HG03378 (cell line): ENCODE data around the gene PHC2.

Source experiments
- ATAC-seq: cut with Tn5 transposase; IDR thresholded peaks from one replicate; pipeline ENCODE4 v1.9.1; 2021; ENCODE audit warnings: mild to moderate bottlenecking, moderate library complexity; ENCODE audit not compliant: unreplicated experiment

PHC2 gene

GRCh38 chr1:33276573-33277298, 154.2 kb downstream of the PHC2 start:
- no peak for ATAC-seq

- ATAC-seq: no peak
Observed at GRCh38 chr1:33275706-33276572, 155.0 kb downstream of the PHC2 start.

- ATAC-seq: no peak
Observed at GRCh38 chr1:33275195-33275594, 155.7 kb downstream of the PHC2 start.

DNA sequence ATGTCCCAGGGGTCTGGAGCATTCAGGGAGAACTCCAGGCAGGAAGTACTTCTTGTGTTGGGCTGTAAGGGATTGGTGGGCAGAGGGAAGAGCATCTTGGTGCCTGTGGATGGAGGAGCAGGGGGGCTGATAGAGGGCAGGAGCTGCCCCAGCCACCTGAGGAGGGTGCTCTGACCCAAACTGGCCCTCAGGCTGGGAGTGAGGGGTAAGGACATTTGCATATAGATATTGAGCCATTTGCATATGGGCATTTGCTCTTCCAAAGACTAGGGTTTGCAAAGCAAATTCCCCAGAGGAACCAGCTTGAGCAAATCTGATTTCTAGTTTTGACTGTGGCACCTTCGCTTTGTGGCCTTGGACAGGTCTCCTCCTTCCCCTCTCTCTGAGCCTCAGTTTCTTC, 156.4 kb downstream of the PHC2 start:
- ATAC-seq: no peak

DNA sequence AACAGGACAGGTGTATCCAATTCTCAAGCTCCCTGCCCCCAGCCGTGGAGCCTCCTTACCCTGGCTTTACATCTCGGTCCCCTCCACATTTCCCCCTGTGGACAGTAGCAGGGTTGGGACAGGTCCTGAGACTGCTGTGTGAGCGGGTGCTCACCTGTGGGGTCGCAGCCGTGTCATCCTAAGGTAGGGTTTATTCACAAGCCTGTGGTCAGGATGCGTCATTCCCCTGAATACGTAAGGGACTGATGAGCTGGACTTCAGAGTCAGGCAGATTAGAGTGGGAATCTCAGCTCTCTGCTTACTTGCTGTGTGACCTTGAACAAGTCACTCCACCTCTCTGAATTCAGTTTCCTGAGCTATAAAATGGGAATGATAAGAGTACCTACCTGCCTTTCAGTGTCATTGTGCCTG, 156.9 kb downstream of the PHC2 start:
- ATAC-seq: no peak
